Heart left ventricle (tissue), 13 donors: Measurements from ENCODE around the gene JADE1.

Source experiments
- CTCF ChIP-seq, 12 donors: fragments of 200-600 bp; sonication (generic) in 4 of 12; IDR thresholded peaks; one replicate each; pipeline versions ENCODE4 v1.5.0 to v1.8.0; 2018 to 2022; ENCODE audit warnings: antibody characterized with exemption in 12 of 12, mild to moderate bottlenecking in 5 of 12
- POLR2A ChIP-seq, 2 donors: fragments of 450-650 bp; IDR thresholded peaks; one replicate each; pipeline ENCODE4 v1.6.1; 2017; ENCODE audit warnings: antibody characterized with exemption in 2 of 2, mild to moderate bottlenecking in 2 of 2, moderate library complexity in 2 of 2
- donor health status: ischemic (EF 13 %, LVEDD 7.1; RV severe dilation, severe dysfunction).
- donor health status: DM: no; HTN: yes; CAD: no.
- donor health status: DM: no; HTN: no; CAD: no.
- donor health status: ischemic (EF 25% LVEDD 6.9; RV normal size, moderate dysfunction).
- donor health status: ischemic (EF 25% LVEDD 5.7; RV mildly dilated, moderate dysfunction).
- donor health status: ischemic (EF 35%, LVEDD 5.7; RV mildly dilated, moderate dysfunction).
- donor health status: nonischemic (EF 11% LVEDD 7.7; RV severe dilation, severe dysfunction).
- donor health status: DM: yes; HTN: yes; CAD: no.
- donor health status: PGD.
- donor health status: ischemic (EF 29% LVEDD 5.4; RV normal size, mild dysfunction).
- donor health status: nonischemic (EF 23%, LVEDD 6.1; RV moderate dilation, normal function).

- TF ChIP-seq POLR2A (IDR thresholded peaks at IDR 0.05) = no peak
- no peak for TF ChIP-seq CTCF (IDR thresholded peaks at IDR 0.05)
These were observed 42.7 kb upstream of the JADE1 start for GRCh38 chr4:128766781-128767180.
